ENCODE data around the gene GGT6.

DNA sequence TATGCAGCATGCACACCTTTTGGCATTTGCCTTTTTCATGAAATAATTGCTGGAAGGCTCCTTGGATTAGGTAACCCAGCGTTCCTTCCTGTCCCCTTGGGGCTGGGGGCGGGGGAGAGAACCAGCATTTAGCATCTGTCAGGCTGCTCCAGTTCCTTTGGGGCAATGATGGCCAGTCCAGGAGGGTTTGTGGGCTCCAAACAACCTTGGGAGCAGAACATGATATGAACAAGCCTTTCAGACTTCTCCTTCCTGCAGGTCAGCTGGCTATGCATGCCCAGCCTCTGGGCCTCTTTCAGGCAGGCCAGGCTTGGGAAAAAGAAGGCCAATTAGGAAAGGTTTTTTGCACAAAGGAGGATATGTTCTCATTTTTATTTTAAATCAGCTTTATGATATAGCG is 22.8 kb upstream of the GGT6 start:
- TF ChIP-seq CTCF (conservative IDR thresholded peaks at IDR 0.05; ENCODE audit: low read length) (no peak), EZH2phosphoT487 (IDR thresholded peaks at IDR 0.05; ENCODE audit: borderline replicate concordance) (no peak)
